GM19193 (cell line): ENCODE data around the gene UBE2H.

Experiments
- POLR2A ChIP-seq: IDR thresholded peaks from 4 replicates; pipeline ENCODE4 v1.6.1; 2011; ENCODE audit not compliant: insufficient read depth, insufficient read length; ENCODE audit errors: extremely low read depth

The UBE2H gene

DNA sequence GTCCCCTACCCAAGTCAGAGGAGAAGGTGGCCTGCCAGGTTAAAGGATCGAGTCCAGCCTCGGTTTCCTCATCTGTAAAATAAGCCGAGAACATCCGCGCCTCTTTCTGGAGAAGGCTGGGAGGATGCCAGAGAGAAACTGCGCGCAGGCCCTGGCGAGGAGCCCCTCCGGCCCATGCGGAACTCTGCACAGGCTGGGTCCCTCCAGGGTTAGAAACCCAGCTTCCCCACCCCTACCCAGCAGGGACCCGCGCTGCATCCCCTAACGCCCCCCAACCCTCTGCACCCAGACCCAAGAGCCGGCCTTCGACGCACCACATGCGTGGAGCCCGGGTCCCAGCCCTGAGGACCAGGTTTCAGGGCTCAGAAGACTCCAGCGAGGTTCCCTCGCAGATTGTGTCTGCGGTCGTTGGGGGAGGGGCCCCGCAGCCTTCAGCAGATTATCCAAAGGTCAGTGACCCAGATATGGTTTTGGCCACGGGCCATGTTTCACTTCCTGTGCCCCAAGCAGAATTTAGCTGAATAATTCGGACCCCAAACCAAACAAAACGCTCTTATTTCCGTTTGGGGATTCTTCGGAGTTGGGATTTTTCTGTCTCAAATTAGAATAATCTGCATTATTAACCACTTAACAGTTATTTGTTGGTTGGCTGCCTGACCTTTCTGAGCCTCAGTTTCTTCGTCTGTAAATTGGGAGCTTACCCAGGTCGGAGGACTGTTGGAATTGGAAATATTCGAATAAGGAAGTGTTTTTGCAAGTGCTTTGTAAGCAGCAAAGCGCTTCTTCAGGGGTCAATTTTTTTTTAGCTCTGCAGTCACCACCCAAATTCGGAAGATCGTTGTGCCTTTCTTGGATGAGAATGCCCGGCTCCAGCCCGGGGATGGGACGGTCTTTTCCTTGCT lies 167.7 kb downstream of the UBE2H start:
- TF ChIP-seq POLR2A, result no peak

- no peak for TF ChIP-seq POLR2A
Observed at GRCh38 chr7:129784437-129784782, 168.3 kb downstream of the UBE2H start.

GRCh38 chr7:129783584-129783919 lies 169.2 kb downstream of the UBE2H start:
- TF ChIP-seq POLR2A, result no peak

GRCh38 chr7:129782818-129783583 lies 169.8 kb downstream of the UBE2H start:
- no peak for TF ChIP-seq POLR2A

GRCh38 chr7:129781928-129782817 lies 170.6 kb downstream of the UBE2H start:
- no peak for TF ChIP-seq POLR2A

DNA sequence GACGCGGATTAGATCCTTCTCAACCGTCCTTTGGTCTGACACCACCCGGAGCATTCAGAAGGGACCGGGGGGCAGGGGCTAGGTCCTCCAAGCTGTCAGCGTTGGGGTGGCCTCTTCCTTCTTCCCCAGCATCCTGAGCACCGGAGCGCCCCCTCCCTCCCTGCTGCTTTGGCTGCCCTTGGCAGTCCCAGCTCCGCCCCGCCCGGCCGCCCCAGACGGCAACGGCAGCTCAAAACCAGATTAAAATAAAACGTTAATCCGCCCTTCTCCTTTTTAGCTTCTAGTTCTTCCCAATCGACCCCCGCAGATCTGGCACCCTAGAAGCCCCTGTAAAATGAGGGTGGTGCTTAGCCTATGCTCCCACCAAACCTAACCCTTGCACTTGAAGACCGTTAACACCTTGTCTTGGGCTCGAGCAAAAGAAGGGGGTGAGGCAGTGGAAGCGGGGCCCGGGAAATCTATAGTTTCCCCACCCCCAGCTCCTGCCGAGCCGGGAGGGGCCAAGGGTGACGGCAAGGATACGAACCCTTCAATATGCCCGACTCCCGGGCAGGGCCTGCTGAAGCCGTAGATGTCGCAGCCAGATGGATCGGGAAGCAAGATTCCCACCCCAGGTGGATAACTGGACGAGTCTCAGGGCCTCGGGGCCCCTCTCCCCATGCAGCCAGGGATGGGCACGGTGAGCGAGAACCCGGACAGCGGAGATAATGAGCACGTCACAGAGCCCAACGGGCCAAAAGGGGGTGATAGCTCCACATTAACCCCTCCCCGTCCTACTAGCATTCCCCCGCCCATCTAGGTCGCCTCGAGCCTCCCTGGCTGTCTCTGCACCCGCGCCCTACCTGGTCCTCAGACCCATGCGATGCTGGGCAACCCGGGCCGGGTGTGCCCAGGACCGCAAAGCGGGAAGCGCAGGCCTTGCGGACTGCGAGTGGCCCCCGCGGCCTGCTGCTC lies 171.5 kb downstream of the UBE2H start:
- TF ChIP-seq POLR2A, result no peak
